DOHH2 (cell line): ENCODE measurements around the gene AMT.
"Not testable (repeated sequence)": the region's sequence is repeated elsewhere in the genome, so short reads cannot be mapped to it uniquely, and the experiment has no call there.

ENCODE experiments used
- EZH2phosphoT487 ChIP-seq: fragments of 200-600 bp; sonication (generic); IDR thresholded peaks from 2 replicates; pipeline ENCODE4 v1.6.1; 2017; ENCODE audit warnings: borderline replicate concordance, mild to moderate bottlenecking, antibody characterized with exemption, low read length, moderate library complexity, mixed read lengths
- TF ChIP-seq, protein P1 (sequence below): fragments of 200-600 bp; sonication (generic); IDR thresholded peaks from one replicate; pipeline ENCODE4 v1.5.1; 2014; ENCODE audit warnings: antibody characterized with exemption, mild to moderate bottlenecking, low read depth, low read length; ENCODE audit not compliant: poor library complexity, severe bottlenecking

DNA sequence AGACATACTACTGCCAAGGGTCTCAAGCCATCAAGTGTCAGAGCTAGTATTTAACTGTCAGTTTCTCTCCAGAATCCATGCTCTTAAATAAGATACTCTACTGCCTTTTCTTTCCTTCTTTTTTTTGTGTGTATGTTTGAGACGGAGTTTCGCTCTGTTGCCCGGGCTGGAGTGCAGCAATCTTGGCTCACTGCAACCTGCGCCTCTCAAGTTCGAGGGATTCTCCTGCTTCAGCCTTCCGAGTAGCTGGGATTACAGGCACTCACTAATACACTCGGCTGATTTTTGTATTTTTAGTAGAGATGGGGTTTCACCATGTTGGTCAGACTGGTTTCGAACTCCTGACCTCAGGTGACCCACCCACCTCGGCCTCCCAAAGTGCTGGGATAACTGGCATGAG is 16.7 kb downstream of the AMT start:
- TF ChIP-seq, protein P1, sequence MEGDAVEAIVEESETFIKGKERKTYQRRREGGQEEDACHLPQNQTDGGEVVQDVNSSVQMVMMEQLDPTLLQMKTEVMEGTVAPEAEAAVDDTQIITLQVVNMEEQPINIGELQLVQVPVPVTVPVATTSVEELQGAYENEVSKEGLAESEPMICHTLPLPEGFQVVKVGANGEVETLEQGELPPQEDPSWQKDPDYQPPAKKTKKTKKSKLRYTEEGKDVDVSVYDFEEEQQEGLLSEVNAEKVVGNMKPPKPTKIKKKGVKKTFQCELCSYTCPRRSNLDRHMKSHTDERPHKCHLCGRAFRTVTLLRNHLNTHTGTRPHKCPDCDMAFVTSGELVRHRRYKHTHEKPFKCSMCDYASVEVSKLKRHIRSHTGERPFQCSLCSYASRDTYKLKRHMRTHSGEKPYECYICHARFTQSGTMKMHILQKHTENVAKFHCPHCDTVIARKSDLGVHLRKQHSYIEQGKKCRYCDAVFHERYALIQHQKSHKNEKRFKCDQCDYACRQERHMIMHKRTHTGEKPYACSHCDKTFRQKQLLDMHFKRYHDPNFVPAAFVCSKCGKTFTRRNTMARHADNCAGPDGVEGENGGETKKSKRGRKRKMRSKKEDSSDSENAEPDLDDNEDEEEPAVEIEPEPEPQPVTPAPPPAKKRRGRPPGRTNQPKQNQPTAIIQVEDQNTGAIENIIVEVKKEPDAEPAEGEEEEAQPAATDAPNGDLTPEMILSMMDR: not testable (repeated sequence)
- TF ChIP-seq EZH2phosphoT487: not testable (repeated sequence)
